Measurements from ENCODE around the gene CFAP45.
A peak's percentile ranks its signal among the peaks of the same experiment; 100 is the strongest.

CFAP45 gene

GRCh38 chr1:159845751-159846629, 54.0 kb downstream of the CFAP45 start:
- no peak for DNase-seq

DNA sequence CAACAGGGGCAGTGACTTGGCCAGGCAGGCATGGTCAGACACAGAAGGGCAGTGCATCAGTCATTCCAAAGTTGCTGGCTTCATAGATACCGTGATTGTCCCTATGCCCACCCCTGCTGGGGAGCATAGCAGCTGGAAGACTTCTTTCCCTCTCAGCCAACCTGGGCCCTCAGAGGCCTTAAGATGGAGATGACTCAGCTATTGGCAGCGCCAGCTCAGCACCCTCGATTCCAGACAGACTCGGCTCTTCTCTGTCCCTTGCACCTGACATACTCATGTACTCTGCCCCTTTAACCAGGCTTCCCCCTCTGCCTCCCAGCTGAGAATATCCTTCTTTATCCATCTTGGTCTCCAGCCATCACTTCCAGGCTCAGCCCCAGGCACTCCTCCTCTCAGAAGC, 56.5 kb downstream of the CFAP45 start:
- DNase-seq: no peak

DNA sequence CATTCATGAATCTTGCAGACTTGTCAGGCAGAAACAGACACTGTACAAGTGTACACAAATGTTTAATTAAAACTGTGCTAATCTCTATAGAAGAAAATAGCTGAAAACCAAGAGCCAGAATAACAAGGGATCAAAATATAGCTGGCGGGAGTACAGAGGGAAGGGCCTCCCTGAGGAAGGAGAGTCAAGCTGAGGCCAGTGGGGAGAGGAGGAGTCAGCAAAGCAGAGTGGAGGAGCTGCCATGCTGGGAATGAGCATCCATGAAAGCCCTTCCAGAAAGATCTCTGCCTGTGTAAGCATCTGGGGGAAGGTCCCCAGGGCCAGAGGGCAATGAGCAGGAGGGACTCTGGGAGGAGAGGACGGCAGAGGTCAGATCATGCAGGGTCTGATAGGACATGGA, 58.2 kb downstream of the CFAP45 start:
- DNase-seq: no peak

DNA sequence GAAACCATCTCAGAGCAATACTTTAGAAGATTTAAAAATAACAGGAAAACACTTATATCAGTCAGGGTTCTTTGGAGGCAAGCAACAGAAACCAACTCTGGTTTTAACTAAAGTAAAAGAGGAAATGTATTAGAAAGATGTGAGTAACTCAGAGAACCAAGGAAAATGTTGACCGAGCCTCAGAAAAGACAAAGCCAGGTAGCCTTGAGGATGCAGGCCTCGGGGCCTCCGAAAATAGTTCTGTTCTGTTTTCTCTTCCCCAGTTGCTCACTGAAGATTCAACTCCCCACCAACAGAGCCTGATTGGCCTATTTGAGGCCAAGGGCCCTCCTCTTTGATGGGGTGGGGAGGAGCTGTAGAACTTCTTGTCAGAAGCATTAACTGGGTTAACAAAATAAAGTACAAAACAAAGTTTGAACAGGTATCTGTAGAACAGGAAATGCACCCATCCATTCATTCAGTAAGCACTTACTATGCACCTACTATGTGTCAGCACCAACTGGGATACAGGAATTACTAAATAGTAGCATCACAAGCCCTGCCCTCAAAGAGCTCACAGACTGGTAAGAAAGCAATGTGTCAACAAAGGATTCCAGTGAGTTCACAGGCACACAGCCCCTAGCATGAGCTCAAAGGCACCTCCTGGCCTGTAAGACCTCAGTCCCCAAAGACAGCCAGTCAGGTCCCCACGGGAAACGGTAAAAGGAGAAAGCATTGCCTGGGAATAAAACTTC, 60.7 kb downstream of the CFAP45 start:
- no peak for DNase-seq

DNA sequence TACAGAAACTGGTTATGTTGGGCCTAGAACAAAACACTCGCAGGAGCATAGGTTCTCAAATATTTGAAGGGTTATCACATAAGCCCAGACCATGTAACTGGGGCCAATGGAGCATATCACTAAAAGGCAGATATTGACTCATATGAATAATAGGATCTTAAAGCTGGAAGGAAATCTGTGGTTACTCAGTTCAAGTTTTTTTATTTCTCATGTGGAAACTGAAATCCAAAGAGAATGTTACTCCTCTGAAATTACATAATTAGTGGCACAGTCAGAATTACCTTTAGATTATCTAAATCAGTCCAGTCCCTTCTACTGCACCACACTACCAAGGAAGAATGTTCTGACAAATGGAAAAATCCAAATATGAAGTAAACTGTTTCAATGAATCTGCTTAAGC, 61.2 kb downstream of the CFAP45 start:
- no peak for DNase-seq

DNA sequence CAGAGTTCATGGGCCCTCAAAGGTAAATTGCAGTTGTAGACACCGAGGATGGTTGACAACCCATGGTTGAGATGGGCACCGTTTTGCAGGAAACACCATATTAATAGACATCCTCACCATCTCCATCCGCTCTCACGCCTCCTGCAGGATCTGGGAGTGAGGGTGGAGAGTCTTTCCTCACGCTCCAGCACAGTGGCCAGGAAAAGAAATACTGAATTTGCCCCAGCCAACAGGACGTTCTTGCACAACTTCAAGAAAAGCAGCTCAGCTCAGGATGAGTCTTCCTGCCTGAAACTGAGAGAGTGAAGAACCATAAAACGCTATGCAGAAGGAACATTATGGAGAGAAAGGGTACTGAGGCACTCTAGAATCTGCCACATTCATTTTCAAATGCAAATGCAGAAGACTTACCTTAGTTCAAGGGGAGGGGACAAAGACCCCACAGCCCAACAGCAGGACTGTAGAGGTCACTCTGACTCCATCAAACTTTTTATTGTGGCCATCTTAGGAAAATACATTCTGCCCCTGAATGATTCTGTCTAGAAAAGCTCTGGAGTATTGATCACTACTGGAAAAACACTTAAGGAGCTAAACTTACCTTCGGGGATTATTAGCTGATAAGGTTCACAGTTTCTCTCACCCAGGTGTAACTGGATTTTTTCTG, 64.0 kb downstream of the CFAP45 start:
- DNase-seq: no peak

DNA sequence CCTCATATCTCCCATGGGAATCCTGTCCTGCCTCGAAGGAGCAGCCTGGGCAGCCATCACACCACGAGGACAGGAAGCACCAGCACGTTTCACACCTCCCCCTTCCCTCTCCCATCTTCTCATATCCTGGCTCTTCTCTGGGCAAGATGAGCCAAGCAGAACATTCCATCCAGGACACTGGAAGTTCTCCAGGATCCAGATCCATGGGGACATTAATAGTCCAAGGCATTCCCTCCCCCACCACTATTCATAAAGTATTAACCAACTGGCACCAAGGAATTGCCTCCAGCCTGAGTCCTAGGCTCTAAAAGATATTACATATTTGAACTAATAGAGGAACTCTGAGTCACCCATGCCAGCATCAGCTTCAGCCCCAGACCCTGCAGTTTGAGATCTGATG, 64.6 kb downstream of the CFAP45 start:
- no peak for DNase-seq

GRCh38 chr1:159832309-159832708, 67.7 kb downstream of the CFAP45 start:
- DNase-seq: no peak

DNA sequence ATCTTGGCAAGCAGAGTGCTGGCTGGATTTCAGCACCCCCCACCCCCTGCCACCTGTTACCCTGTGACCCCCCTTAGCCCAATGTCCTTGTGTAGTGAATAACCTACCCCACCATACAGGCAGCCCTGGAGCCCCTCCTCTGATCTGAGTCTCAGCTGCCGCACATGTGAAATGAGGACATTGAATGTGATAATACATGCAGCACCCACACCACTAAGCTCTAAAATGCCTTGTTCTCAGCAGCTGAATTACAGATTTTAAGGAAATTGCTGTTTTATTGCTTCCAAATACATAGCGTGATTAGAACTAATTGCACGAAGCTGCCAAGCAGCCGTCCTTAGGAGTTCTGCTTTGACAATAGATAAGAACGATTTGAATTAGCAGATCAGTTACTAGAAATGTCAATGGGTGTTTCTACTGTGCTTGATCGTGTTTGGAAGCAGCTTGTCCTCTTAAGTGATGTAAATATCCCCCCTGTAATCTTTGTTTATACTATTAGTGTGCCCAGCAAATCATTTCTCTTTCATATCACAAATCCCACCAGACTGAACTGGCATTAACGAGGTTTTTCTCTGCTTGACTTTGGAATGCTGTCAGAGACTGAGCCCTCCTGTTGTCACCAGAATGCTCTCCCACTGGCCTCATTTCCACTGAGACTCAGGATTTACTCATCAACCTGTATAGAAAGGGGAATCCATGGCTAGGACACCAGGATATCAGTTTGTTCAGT, 68.4 kb downstream of the CFAP45 start:
- DNase-seq: peak; percentile 30

GRCh38 chr1:159830722-159831121, 69.2 kb downstream of the CFAP45 start:
- no peak for DNase-seq

DNA sequence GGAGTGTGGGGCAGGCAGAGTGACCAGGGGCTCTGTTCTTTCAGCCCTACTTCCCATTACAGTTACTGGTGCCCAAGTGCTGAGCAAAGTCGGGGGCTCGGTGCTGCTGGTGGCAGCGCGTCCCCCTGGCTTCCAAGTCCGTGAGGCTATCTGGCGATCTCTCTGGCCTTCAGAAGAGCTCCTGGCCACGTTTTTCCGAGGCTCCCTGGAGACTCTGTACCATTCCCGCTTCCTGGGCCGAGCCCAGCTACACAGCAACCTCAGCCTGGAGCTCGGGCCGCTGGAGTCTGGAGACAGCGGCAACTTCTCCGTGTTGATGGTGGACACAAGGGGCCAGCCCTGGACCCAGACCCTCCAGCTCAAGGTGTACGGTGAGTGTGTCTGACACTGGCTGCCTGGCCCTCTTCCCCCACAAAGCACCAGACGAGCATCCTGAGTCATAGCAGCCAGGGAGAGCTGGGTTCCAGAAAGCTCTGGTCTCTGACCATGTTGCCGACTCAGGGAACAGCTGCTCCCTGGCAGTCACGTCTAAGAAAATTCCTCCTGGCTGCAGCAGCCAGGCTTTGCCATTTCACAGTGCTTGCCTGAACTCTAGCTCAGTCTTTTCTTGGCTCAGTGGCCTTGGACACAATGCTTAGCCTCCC, 70.0 kb downstream of the CFAP45 start:
- DNase-seq: peak; percentile 58

DNA sequence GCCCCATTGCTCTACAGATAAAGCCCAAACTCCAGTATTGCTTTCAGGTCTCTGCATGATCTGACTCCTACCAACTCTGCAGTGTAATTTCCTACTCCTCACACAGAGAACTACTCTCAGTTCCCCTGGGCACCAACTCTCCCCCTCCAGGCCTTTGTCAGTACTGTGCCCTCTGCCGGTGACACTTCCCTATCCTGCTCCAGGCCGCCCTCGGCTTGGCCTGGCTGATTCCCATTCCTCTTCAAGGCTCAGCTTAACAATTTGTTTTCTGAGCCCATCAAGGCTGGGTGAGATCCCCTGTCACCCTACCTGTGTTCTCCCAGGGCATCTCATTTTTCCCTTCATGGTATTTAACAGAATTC, 70.7 kb downstream of the CFAP45 start:
- DNase-seq: peak; percentile 69

DNA sequence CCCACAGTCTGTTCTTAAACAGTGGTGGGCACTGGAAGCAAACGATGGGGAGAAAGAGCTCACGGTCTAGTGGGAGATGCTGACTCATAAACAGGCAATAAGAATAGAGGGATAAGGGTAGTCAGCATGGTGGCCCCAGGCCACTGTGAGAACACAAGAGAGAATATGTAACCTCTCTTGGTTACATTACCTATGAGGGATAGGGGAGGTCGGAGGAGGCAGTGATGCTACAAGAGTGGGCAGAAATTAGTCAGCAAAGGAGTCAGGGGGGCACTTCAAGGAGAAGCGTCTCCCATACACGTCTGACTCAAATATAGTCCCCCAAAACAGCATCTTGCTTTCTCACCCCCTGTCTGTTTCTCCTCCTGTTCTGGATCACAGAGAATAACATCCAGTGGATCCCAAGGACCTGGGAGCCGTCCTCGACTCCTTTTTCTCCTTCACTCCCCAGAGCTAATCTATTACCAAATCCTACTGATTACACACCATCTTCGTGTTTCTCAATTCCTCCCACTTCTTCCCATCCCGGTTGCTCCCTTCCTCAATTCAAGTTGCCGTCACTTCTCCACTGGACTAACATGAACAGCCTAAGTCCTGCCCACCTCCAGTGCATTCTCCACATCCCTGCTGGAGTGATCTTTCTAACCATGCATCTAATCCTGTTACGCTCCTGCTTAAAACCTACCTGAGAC, 71.2 kb downstream of the CFAP45 start:
- DNase-seq: no peak

GRCh38 chr1:159828176-159828575, 71.8 kb downstream of the CFAP45 start:
- DNase-seq: peak; percentile 12

DNA sequence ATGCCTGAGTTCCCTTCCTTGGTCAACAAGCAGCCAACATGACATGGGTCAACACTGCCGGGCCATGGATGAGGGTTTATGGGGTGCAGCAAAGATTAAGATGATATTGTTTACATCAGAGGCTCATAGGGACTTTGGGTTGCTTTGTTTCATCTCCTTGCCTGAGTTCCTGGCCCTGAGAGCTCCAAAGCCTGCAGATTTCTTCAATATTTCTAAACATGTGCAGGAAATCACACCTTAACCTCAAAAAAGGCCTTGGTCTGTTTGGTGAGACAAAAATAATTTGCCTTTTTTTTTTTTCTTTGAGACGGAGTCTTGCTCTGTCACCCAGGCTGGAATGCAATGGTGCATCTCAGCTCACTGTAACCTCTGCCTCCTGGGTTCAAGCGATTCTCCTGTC, 72.4 kb downstream of the CFAP45 start:
- DNase-seq: no peak

DNA sequence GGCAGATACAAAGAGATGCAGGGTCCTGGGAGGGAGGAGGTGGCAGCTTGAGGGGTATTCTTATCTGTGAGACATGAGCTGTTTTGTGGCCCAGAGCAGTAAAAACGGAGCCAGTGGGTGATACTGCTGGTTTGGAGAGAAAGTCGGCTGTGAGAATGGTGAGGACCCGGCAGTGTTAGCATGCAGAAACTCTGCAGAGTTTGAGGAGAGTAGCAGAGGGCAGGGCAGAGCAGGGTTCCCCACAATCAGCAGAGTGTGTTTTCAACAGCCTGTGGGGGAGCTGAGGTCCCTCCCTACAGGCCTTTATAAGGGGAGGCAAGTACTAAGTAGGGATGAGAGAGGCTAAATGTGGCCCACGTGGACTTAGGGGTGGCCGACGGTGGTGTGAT, 72.9 kb downstream of the CFAP45 start:
- no peak for DNase-seq

- no peak for DNase-seq
Observed at GRCh38 chr1:159826441-159827101, 73.4 kb downstream of the CFAP45 start, which contains the start of gene SLAMF8. TSS of gene SLAMF8 (plus strand) at chr1:159826873. CDS start at chr1:159826899, 26 bp downstream.

- no peak for DNase-seq
Observed at GRCh38 chr1:159825564-159825963, 74.4 kb downstream of the CFAP45 start.

GRCh38 chr1:159823406-159823805, 76.6 kb downstream of the CFAP45 start:
- DNase-seq: peak; percentile 94
